DOHH2 (cell line): ENCODE measurements around the gene FSTL1.

Experiments
- H3F3A ChIP-seq: fragments of 200-600 bp; sonication (generic), shearing (Covaris generic); 2 replicates; pipeline ENCODE4 v1.6.0; 2016; ENCODE audit warnings: antibody characterized with exemption, mild to moderate bottlenecking; ENCODE audit not compliant: control insufficient read depth, insufficient read depth
- H3K27ac ChIP-seq: fragments of 200-600 bp; sonication (generic); 2 replicates; pipeline ENCODE4 v1.5.1; 2014; ENCODE audit warnings: low read depth, mild to moderate bottlenecking, low read length, moderate library complexity
- H3K27me3 ChIP-seq: fragments of 200-600 bp; sonication (generic); 2 replicates; pipeline ENCODE4 v1.6.1; 2014; ENCODE audit warnings: mild to moderate bottlenecking, low read length, mixed read lengths; ENCODE audit not compliant: control insufficient read depth
- H3K36me3 ChIP-seq: fragments of 200-600 bp; sonication (generic); 2 replicates; pipeline ENCODE4 v1.6.1; 2014; ENCODE audit warnings: mild to moderate bottlenecking, low read length, moderate library complexity, mixed read lengths; ENCODE audit not compliant: control insufficient read depth
- H3K4me1 ChIP-seq: fragments of 200-600 bp; sonication (generic); 2 replicates; pipeline ENCODE4 v1.6.1; 2014; ENCODE audit warnings: mild to moderate bottlenecking, low read length, mixed read lengths; ENCODE audit not compliant: control insufficient read depth
- H3K4me2 ChIP-seq: fragments of 200-600 bp; sonication (generic); 2 replicates; pipeline ENCODE4 v1.6.0; 2014; ENCODE audit warnings: mild to moderate bottlenecking, low read length, moderate library complexity
- H3K4me3 ChIP-seq: fragments of 200-600 bp; sonication (generic); 2 replicates; pipeline ENCODE4 v1.5.1; 2014; ENCODE audit warnings: mild to moderate bottlenecking, low read length, mixed read lengths
- H3K79me2 ChIP-seq: fragments of 200-600 bp; sonication (generic); 2 replicates; pipeline ENCODE4 v1.6.1; 2014; ENCODE audit warnings: mild to moderate bottlenecking, low read length, mixed read lengths; ENCODE audit not compliant: control insufficient read depth
- H3K9me2 ChIP-seq: fragments of 200-600 bp; sonication (generic); replicated peaks from 2 replicates; pipeline ENCODE4 v1.6.1; 2014; ENCODE audit warnings: mild to moderate bottlenecking, low read length, mixed read lengths; ENCODE audit not compliant: control insufficient read depth
- H3K9me3 ChIP-seq: fragments of 200-600 bp; sonication (generic); 2 replicates; pipeline ENCODE4 v1.6.1; 2014; ENCODE audit warnings: antibody characterized with exemption, low read length, mixed read lengths; ENCODE audit not compliant: control insufficient read depth, insufficient read depth
- H4K20me1 ChIP-seq: fragments of 200-600 bp; sonication (generic); 2 replicates; pipeline ENCODE4 v1.6.0; 2014; ENCODE audit warnings: low read depth, mild to moderate bottlenecking, antibody characterized with exemption, low read length, moderate library complexity; ENCODE audit not compliant: control insufficient read depth, insufficient read depth
- EZH2phosphoT487 ChIP-seq: fragments of 200-600 bp; sonication (generic); IDR thresholded peaks from 2 replicates; pipeline ENCODE4 v1.6.1; 2017; ENCODE audit warnings: borderline replicate concordance, mild to moderate bottlenecking, antibody characterized with exemption, low read length, moderate library complexity, mixed read lengths
- TF ChIP-seq, protein P1 (sequence below): fragments of 200-600 bp; sonication (generic); IDR thresholded peaks from one replicate; pipeline ENCODE4 v1.5.1; 2014; ENCODE audit warnings: antibody characterized with exemption, mild to moderate bottlenecking, low read depth, low read length; ENCODE audit not compliant: poor library complexity, severe bottlenecking

The FSTL1 gene

DNA sequence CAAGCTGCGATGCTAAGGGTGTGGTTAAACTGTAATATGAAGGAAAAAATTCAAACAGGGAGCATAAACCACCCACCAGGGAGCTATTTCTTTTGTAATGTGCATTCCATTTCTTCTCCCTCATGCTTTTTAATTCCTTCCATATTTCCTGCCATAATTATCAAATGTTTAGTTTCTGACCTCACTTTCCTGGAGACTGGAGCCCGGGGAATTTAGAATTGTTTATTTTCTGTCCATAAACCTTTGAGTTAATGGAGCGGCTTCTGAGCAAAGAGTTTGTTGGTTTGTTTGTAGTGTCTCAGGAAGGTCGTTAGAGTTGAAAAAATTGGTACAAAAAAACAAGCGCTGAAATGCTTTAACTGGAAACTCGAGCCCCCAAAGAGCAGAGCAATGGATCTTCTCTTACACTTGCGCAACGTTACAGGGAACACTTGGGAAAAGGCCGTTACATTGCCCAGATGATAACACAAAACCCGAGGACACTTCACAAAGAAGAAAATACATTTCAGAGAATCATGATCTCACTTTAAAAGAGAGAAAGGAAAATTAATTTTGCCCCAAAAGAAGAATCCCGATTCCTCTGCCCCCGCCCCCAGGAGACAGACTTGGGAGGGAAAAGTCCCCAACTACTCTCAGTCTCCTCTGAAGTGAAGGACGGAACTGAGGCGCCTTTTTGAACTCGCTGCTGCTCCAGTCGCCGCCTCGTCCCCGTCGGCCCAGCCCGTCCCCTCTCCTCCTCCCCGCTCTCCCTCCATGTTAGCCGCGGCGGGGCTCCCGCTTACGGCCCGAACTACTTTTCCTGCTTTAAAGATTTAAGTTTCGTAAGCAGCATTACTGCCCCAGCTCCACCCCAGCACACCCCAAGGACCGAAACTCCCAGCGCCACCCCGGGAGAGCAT, 842 bp downstream of the FSTL1 start:
- Histone ChIP-seq H3K79me2 (no peaks in the 10 kb centered on the region), H3K4me3 (no peak overlapping the region), H3K4me1 (no peaks in the 10 kb centered on the region), H4K20me1 (no peaks in the 10 kb centered on the region), H3K36me3 (no peaks in the 10 kb centered on the region), H3K9me2 (no peaks in the 10 kb centered on the region), H3F3A (no peaks in the 10 kb centered on the region), H3K9me3 (no peaks in the 10 kb centered on the region; the same call in 1 of the 2 replicates), H3K27me3 (0 out of 2 replicates have a peak, but pooled peaks cover 2% of the 10 kb centered on the region), H3K27ac (no peak overlapping the region), H3K4me2 (no peak overlapping the region)
- TF ChIP-seq, protein P1, sequence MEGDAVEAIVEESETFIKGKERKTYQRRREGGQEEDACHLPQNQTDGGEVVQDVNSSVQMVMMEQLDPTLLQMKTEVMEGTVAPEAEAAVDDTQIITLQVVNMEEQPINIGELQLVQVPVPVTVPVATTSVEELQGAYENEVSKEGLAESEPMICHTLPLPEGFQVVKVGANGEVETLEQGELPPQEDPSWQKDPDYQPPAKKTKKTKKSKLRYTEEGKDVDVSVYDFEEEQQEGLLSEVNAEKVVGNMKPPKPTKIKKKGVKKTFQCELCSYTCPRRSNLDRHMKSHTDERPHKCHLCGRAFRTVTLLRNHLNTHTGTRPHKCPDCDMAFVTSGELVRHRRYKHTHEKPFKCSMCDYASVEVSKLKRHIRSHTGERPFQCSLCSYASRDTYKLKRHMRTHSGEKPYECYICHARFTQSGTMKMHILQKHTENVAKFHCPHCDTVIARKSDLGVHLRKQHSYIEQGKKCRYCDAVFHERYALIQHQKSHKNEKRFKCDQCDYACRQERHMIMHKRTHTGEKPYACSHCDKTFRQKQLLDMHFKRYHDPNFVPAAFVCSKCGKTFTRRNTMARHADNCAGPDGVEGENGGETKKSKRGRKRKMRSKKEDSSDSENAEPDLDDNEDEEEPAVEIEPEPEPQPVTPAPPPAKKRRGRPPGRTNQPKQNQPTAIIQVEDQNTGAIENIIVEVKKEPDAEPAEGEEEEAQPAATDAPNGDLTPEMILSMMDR: no peak
- no peak for TF ChIP-seq EZH2phosphoT487

DNA sequence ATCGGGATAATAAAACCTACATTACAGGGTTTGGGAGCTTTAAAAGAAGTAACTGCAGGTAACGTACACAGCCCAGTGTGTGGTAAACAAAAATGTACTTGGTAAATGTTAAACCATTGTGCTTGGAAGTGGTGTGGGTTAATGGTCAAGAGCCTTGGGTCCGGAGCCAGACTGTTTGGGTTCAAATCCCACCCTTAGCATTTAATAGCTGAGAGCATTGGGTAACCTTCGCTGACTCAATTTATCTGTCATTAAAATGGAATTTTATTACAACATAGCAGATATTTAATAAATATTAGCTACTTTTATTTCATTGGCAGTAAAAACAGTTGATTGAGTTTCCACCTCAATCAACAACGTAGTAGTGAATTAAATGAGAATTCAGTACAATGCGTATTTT, 1.5 kb downstream of the FSTL1 start:
- Histone ChIP-seq H3K4me3 (no peak overlapping the region), H3K79me2 (no peaks in the 10 kb centered on the region), H3K4me1 (no peaks in the 10 kb centered on the region), H3K36me3 (no peaks in the 10 kb centered on the region), H3K9me2 (no peaks in the 10 kb centered on the region), H3K27ac (no peak overlapping the region), H3F3A (no peaks in the 10 kb centered on the region), H3K4me2 (no peak overlapping the region), H3K9me3 (no peaks in the 10 kb centered on the region; the same call in 1 of the 2 replicates), H3K27me3 (0 out of 2 replicates have a peak, but pooled peaks cover 2% of the 10 kb centered on the region), H4K20me1 (no peaks in the 10 kb centered on the region)
- no peak for TF ChIP-seq EZH2phosphoT487
- TF ChIP-seq, protein P1: no peak

DNA sequence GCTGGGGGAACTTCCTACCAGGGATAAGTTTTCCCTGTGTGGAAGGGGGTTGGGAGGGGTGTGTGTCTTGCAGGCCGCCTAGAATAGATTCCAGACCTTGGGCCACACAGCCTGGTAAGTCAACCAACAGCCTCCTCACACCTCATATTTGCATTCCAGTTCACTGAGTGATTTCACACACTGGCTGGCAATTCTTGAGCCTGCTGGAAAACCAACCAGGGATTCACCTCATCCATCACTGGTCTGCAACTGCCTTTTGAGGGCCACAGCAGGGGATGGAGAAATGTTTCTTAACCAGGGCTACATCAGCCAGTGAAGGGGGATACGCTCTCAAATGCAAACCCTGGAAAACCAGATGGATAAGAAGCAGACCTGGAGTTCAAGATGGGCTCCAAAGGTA, 2.0 kb downstream of the FSTL1 start:
- TF ChIP-seq, protein P1: no peak
- TF ChIP-seq EZH2phosphoT487: no peak
- H3K4me3 ChIP-seq: no peak overlapping the region
- H3K36me3 ChIP-seq: no peaks in the 10 kb centered on the region
- H3K27me3 ChIP-seq: 0 out of 2 replicates have a peak, but pooled peaks cover 2% of the 10 kb centered on the region
- no peaks in the 10 kb centered on the region for H3K79me2 ChIP-seq
- H3F3A ChIP-seq: no peaks in the 10 kb centered on the region
- no peaks in the 10 kb centered on the region for H4K20me1 ChIP-seq
- no peaks in the 10 kb centered on the region for H3K4me1 ChIP-seq
- no peaks in the 10 kb centered on the region; the same call in 1 of the 2 replicates for H3K9me3 ChIP-seq
- no peak overlapping the region for H3K27ac ChIP-seq
- H3K4me2 ChIP-seq: no peak overlapping the region
- H3K9me2 ChIP-seq: no peaks in the 10 kb centered on the region
